Hepatocyte (in vitro differentiated cells): ENCODE data around the gene BCL11A.

Experiments used
- CTCF ChIP-seq: fragments of 200-600 bp; sonication (generic); IDR thresholded peaks from 2 replicates; pipeline ENCODE4 v1.5.1; 2016; ENCODE audit warnings: antibody characterized with exemption, mild to moderate bottlenecking; ENCODE audit not compliant: poor library complexity
- EZH2 ChIP-seq: fragments of 200-600 bp; sonication (generic); IDR thresholded peaks from 2 replicates; pipeline ENCODE4 v1.6.1; 2016; ENCODE audit warnings: antibody characterized with exemption, mild to moderate bottlenecking, borderline replicate concordance
- EZH2phosphoT487 ChIP-seq: fragments of 200-600 bp; sonication (generic); IDR thresholded peaks from one replicate; pipeline ENCODE4 v1.6.1; 2018; ENCODE audit warnings: antibody characterized with exemption, mild to moderate bottlenecking, low read depth, moderate library complexity; ENCODE audit not compliant: unreplicated experiment, severe bottlenecking

- no peak for TF ChIP-seq CTCF
- no peak for TF ChIP-seq EZH2
- no peak for TF ChIP-seq EZH2phosphoT487
Observed at GRCh38 chr2:60479226-60480088, 74.0 kb downstream of the BCL11A start.
